Duodenal mucosa (tissue), 2 donors: ENCODE data around the gene DIPK1A.

Experiments used
- H3K27ac ChIP-seq: one replicate; pipeline ENCODE4 v1.7.0; 2013; ENCODE audit warnings: low read depth, low read length
- H3K27me3 ChIP-seq, 2 donors: one replicate each; pipeline ENCODE4 v1.7.0; 2013; ENCODE audit warnings: low read length in 2 of 2, control low read depth in 1 of 2; ENCODE audit not compliant: insufficient read depth in 2 of 2, control insufficient read depth in 1 of 2
- H3K36me3 ChIP-seq, 2 donors: one replicate each; pipeline ENCODE4 v1.7.0; 2013; ENCODE audit warnings: low read length in 2 of 2, control low read depth in 1 of 2; ENCODE audit not compliant: insufficient read depth in 2 of 2, control insufficient read depth in 1 of 2
- H3K4me1 ChIP-seq, 2 donors: one replicate each; pipeline ENCODE4 v1.7.0; 2013; ENCODE audit warnings: low read length in 2 of 2, control low read depth in 1 of 2; ENCODE audit not compliant: insufficient read depth in 2 of 2, control insufficient read depth in 1 of 2
- H3K4me3 ChIP-seq, 2 donors: one replicate each; pipeline ENCODE4 v1.7.0; 2013; ENCODE audit warnings: low read length in 2 of 2, low read depth in 1 of 2
- H3K9ac ChIP-seq, 2 donors: one replicate each; pipeline ENCODE4 v1.7.0; 2013; ENCODE audit warnings: low read length in 2 of 2, low read depth in 1 of 2
- H3K9me3 ChIP-seq, 2 donors: one replicate each; pipeline ENCODE4 v1.7.0; 2013; ENCODE audit warnings: low read length in 2 of 2, control low read depth in 1 of 2; ENCODE audit not compliant: control insufficient read depth in 1 of 2

DIPK1A gene

DNA sequence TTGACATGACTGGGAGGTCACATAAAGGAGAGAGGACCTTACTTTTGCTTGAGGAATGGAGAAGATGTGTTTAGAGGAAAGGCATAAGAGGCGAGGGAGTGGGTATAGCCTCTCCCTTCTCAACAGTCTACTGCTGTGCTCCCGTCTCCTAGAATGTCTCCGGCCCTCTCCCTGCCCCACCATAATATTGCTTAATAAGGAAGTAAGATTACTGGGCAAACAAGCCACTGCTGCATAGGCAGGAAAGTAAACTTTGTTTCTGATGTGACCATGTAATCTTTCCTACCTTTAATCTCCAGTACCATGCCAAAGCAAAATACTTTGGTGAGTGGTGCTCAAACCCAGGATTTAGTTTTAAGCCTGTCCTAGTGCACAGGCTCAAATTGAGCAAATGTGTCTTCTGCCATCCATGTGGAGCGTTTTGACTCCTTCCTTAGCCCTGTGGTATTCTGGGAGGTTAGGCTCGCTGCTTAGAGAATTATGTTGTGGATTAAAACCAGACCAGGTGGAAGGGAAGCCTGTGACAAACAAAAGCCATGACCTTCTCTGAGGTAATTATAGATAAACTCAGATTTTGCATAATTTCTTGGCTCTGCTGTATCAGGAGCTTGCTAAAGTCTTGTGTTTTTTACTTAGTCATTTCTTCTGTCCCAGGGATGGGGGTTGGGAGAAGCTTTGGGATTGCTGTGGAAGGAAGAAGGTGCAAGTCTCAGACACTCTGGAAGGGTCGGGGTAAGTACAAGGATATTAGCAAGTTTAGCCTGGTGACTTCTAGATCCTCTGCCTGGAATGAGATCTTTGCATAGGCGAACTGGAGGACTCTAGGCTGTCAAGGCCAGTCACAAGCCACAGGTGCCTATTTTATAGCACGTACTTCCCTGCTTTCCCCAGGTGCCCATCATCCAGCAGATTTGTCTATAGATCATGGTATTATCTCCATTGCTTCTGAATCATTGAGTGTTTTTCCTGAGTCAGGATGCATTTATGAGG, 34.5 kb upstream of the DIPK1A start:
- Histone ChIP-seq H3K27ac (peak overlapping the region; percentile 44), H3K4me3 (peak overlapping the region; percentile 17 to 24), H3K27me3 (no peaks in the 10 kb centered on the region), H3K9ac (peak overlapping the region in 1 of 2 donors; percentile 38), H3K9me3 (no peaks in the 10 kb centered on the region), H3K36me3 (no peaks in the 10 kb centered on the region), H3K4me1 (peaks cover 15% of the 10 kb centered on the region in 2 donors)

DNA sequence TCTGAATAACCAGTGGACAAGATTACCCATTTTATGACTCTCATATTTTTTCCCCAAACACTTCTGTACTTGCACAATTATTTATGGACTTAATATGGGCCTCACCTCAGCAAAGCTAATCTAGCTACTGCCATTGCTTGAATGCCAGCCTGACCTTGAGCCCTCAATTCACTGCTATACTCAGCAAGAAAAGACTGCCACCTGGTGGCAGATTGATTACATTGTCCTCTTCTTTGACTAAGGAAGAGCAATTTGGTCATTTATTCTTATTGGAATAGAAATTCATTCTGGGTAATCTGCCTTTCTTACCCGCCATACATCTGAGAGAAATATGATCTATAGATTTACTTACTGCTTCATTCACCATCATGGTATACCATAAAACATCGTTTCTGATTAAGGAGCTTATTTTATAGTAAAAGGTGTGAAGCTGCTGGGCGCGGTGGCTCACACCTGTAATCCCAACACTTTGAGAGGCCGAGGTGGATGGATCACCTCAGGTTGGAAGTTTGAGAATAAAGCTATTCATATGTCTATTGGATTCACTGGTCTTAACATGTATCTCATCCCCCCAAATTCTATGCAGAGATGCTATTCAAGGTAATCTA, 32.9 kb upstream of the DIPK1A start:
- H3K4me1 ChIP-seq, result peaks cover 11 to 15% of the 10 kb centered on the region in 2 donors
- H3K27me3 ChIP-seq, result no peaks in the 10 kb centered on the region
- no peak overlapping the region for H3K27ac ChIP-seq
- no peak overlapping the region for H3K9ac ChIP-seq
- H3K4me3 ChIP-seq, result no peak overlapping the region
- no peaks in the 10 kb centered on the region for H3K9me3 ChIP-seq
- H3K36me3 ChIP-seq, result no peaks in the 10 kb centered on the region

DNA sequence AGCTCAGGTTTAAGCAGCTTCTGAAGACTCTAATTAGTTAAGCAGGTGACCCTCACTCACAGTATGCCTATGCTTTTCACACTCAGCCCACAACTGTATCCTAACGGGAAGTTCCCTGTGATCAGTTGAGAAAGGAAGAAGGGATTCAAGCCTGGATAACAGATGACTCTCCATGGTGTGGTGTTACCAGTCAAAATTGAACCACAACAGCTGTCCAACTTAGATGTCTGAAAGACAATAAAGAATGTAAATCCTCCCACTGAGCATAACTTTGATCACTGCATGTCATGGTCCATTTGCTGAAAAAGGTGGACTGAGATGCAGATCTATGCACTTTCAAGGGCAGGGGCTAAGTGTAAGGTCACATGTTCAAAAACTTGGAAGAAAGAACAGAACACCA, 32.3 kb upstream of the DIPK1A start:
- H3K36me3 ChIP-seq, result no peaks in the 10 kb centered on the region
- H3K4me1 ChIP-seq, result peaks cover 11 to 15% of the 10 kb centered on the region in 2 donors
- H3K9me3 ChIP-seq, result no peaks in the 10 kb centered on the region
- H3K9ac ChIP-seq, result no peak overlapping the region
- H3K27me3 ChIP-seq, result no peaks in the 10 kb centered on the region
- no peak overlapping the region for H3K4me3 ChIP-seq
- no peak overlapping the region for H3K27ac ChIP-seq

DNA sequence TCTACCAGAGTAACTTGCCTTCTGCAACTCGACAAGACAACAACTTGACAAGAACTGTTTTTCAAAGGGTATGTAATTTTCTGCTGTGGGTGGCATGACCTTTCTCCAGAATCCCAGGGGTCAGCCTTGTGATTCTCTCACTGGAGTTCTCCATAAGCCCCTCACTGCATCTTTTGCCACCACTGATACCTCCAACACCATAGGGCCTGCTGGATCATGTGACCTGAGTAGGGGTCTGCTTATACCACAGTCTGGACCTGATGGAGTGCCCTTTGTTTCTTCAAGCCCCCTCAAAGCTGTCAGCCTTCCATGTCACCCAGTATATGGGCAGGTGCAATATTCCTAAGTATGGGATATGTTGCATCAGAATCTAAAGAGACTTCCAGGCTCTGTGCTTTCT, 31.6 kb upstream of the DIPK1A start:
- no peaks in the 10 kb centered on the region for H3K27me3 ChIP-seq
- no peak overlapping the region for H3K4me3 ChIP-seq
- no peaks in the 10 kb centered on the region for H3K9me3 ChIP-seq
- H3K36me3 ChIP-seq, result no peaks in the 10 kb centered on the region
- H3K4me1 ChIP-seq, result peaks cover 11 to 15% of the 10 kb centered on the region in 2 donors
- H3K27ac ChIP-seq, result no peak overlapping the region
- no peak overlapping the region for H3K9ac ChIP-seq

DNA sequence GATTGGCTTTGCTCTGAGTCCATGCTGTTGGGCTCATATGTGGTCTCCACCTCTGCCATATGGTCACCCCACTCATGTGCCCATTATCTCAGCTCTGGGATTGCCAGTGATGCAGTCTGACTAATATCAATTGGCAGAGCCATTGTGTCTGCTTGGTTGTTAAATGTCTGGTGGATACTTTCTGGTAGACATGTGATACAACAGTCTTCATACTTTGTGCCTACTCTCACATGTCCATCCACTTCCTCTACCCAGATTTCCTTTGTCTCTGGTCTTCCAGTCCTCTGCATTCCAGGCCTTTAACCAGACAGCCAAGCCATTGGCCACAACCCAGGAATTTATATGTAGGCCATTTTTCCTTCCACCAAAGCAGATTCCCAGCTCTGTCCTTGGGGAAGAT, 30.8 kb upstream of the DIPK1A start:
- no peaks in the 10 kb centered on the region for H3K36me3 ChIP-seq
- no peaks in the 10 kb centered on the region for H3K27me3 ChIP-seq
- no peaks in the 10 kb centered on the region for H3K9me3 ChIP-seq
- no peak overlapping the region for H3K27ac ChIP-seq
- H3K4me3 ChIP-seq, result no peak overlapping the region
- peaks cover 11 to 15% of the 10 kb centered on the region in 2 donors for H3K4me1 ChIP-seq
- no peak overlapping the region for H3K9ac ChIP-seq

DNA sequence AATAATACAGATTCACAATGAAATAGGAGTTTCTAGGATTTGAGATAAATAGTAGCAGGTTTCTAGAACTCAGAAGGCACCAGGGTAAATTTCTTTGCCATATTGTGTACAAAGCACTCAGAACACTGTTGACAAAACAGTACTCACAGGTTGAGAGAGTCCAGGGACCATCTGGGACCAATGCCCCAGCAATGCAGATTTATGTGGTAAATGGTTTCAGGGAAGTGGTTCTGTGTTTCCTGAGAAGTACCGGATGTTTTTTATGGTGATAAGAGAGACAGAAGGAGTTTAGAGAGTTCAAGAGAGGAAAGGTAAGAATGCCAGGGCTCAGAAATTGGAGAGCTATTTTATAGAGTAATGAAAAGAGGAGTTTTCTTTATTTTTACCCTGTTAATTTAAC, 29.6 kb upstream of the DIPK1A start:
- Histone ChIP-seq H3K4me3 (no peak overlapping the region), H3K27ac (no peak overlapping the region), H3K9ac (no peak overlapping the region), H3K4me1 (peaks cover 6 to 11% of the 10 kb centered on the region in 2 donors), H3K36me3 (no peaks in the 10 kb centered on the region), H3K9me3 (no peaks in the 10 kb centered on the region), H3K27me3 (no peaks in the 10 kb centered on the region)

DNA sequence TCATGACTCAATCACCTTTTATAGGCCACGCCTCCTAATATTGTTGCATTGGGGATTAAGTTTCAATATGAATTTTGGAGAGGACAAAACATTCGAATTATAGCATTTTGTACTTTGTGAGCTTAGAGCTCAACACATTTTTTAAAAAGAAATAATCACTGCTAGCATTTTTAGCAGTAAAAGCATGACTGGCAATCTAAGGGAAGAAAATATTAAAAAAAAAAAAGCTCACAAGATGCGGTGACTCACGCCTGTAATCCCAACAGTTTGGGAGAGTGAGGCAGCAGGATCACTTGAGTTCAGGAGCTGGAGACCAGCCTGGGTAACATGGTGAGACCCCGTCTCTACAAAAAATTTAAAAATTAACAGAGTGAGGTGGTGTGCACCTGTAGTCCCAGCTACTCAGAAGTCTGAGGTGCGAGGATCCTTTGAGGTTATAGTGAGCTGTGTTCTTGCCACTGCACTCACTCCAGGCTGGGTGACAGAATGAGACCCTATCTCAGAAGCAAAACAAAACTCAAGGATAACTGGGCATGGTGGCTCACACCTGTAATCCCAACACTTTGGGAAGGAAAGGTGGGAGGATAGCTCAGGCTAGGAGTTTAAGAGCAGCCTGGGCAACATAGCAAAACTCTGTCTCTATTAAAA, 28.8 kb upstream of the DIPK1A start:
- Histone ChIP-seq H3K36me3 (no peaks in the 10 kb centered on the region), H3K27ac (no peak overlapping the region), H3K9me3 (no peaks in the 10 kb centered on the region), H3K4me1 (peaks cover under 1 to 3% of the 10 kb centered on the region in 2 donors), H3K27me3 (no peaks in the 10 kb centered on the region), H3K9ac (no peak overlapping the region), H3K4me3 (no peak overlapping the region)

DNA sequence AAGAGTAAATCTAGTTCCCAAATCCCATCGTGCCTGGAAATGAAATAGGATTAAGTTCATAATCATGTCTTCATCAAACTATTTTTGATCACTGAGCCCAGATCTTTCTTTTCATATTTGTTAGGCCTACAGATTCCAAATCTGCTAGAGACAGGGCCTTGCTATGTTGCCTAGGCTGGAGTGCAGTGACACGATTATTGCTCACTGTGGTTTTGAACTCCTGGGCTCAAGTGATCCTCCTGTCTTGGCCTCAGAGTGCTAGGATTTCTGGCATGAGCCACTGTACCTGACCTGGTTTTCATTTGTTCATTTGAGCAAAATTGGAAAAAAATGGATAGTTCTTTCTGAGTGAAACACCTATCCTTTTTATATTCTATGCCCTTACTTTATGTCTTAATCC, 28.0 kb upstream of the DIPK1A start:
- no peak overlapping the region for H3K27ac ChIP-seq
- no peaks in the 10 kb centered on the region for H3K27me3 ChIP-seq
- no peak overlapping the region for H3K9ac ChIP-seq
- H3K9me3 ChIP-seq, result no peaks in the 10 kb centered on the region
- H3K4me1 ChIP-seq, result no peaks in the 10 kb centered on the region
- no peak overlapping the region for H3K4me3 ChIP-seq
- no peaks in the 10 kb centered on the region for H3K36me3 ChIP-seq

DNA sequence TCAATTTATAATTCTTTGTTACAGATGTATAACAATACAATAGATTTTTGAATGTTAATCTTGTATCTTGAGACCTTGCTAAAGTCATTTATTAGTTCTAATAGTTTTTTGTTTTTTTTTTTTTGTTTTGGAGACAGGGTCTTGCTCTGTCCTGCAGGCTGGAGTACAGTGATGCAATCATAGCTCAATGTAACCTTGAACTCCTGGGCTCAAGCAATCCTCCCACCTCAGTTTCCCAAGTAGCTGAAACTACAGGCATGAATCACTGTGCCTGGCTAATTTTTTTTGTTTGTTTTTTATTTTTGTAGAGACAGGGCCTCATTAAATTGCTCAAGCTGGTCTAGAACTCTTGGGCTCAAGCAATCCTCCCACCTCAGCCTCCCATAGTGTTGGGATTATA, 26.2 kb upstream of the DIPK1A start:
- H3K9me3 ChIP-seq, result peaks cover 0 to 2% of the 10 kb centered on the region in 2 donors
- H3K4me1 ChIP-seq, result no peaks in the 10 kb centered on the region

DNA sequence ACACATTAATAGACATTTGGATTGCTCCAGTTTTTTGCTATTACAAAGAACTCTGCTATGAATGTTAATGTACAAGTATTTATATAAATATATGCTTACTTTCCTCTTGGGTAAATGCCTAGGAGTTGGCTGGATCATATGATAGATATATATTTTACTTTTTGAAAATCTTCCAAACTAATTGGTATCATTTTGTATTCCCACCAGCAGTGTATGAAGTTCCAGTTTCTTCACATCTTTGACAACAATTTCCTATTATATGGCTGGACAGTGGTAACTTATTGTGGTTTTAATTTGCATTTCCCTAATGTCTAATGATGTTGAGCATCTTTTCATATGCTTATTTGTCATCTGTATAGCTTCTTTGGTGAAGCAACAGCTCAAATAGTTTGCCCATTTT, 23.8 kb upstream of the DIPK1A start:
- no peak overlapping the region for H3K27ac ChIP-seq
- H3K9me3 ChIP-seq, result peaks cover 0 to 4% of the 10 kb centered on the region in 2 donors
- H3K9ac ChIP-seq, result no peak overlapping the region
- H3K4me3 ChIP-seq, result no peak overlapping the region
- no peaks in the 10 kb centered on the region for H3K36me3 ChIP-seq
- peaks cover 0 to 8% of the 10 kb centered on the region in 2 donors for H3K4me1 ChIP-seq
- H3K27me3 ChIP-seq, result no peaks in the 10 kb centered on the region

More for the DNA sequence above, 26.2 kb upstream of the DIPK1A start:
- no peak overlapping the region for H3K4me3 ChIP-seq
- no peaks in the 10 kb centered on the region for H3K36me3 ChIP-seq
- H3K27me3 ChIP-seq, result no peaks in the 10 kb centered on the region
- no peak overlapping the region for H3K9ac ChIP-seq
- H3K27ac ChIP-seq, result no peak overlapping the region
